H1 (cell line): Measurements from ENCODE around the gene CCDC157.

Experiments used
- EP300 ChIP-seq, 2 experiments: IDR thresholded peaks; 1 replicate in 1 of 2; 2 replicates in 1 of 2; pipeline ENCODE4 v1.6.1; 2011 to 2012; ENCODE audit warnings: low read depth in 2 of 2, low read length in 2 of 2, mild to moderate bottlenecking in 2 of 2, borderline replicate concordance in 1 of 2, inconsistent platforms in 1 of 2, moderate library complexity in 1 of 2
- RNF2 ChIP-seq: fragments of 200-900, 300-1000 bp; sonication (generic); IDR thresholded peaks from 2 replicates; pipeline ENCODE4 v1.7.1; 2016; ENCODE audit warnings: borderline replicate concordance, low read depth, mild to moderate bottlenecking, antibody characterized with exemption, low read length; ENCODE audit not compliant: poor library complexity, severe bottlenecking; ENCODE audit errors: missing control alignments

DNA sequence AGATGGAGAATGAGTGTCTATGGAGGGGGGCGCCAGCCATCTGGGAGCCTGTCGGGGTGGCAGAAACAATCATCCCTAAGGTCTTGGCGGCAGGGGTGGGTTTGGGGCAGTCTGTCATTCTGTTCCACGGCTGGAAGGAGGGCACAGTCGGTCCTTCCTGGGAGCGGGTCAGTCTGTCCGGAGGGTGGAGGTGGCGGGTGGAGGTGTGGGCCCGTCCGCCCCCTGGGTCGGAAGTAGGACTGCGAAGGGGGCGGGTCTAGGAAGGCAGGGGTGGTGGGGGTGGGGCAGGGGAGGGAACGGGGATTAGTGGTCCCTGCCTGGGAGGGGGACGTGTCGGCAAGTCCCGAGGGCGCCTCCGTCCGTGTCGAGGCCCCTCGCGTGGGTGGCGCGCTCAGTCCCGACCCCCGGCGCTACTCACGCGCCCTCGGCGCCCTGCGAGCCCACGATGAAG is 30.5 kb upstream of the CCDC157 start:
- no peak for TF ChIP-seq RNF2
- no peak for TF ChIP-seq EP300 (IDR thresholded peaks at IDR 0.05; ENCODE audit: borderline replicate concordance in 1 of 2, low read depth in 2 of 2, low read length in 2 of 2)
